HepG2 (cell line): Measurements from ENCODE around the gene MED9. TPM values are rescaled to one million over a fixed set of nuclear protein-coding genes. Genes with fewer than 3 reads are reported as not detected.

Experiments
- ADNP ChIP-seq: sonication (generic); formaldehyde crosslinking; IDR thresholded peaks from 2 replicates; pipeline ENCODE4 v1.4.0; 2020; ENCODE audit warnings: missing genetic modification reagents
- FOSL2 ChIP-seq: sonication (generic); formaldehyde crosslinking; IDR thresholded peaks from 2 replicates; pipeline ENCODE4 v1.4.0; 2020; ENCODE audit warnings: missing genetic modification reagents
- HNRNPLL ChIP-seq: fragments of 200-400 bp; formaldehyde crosslinking; IDR thresholded peaks from 2 replicates; pipeline ENCODE4 v1.6.1; 2017; ENCODE audit warnings: mild to moderate bottlenecking, low read depth, low read length; ENCODE audit not compliant: poor library complexity, severe bottlenecking
- KAT7 ChIP-seq: IDR thresholded peaks from 2 replicates; pipeline ENCODE4 v1.6.1; 2018; ENCODE audit warnings: borderline replicate concordance, missing compliant biosample characterization
- NBN ChIP-seq: fragments of 450-650 bp; conservative IDR thresholded peaks from 2 replicates; pipeline ENCODE4 v1.6.1; 2017
- PHF21A ChIP-seq: sonication (generic); formaldehyde crosslinking; IDR thresholded peaks from 2 replicates; pipeline ENCODE4 v1.5.0; 2020; ENCODE audit warnings: mild to moderate bottlenecking, missing genetic modification reagents
- RAD21 ChIP-seq: fragments of 450-650 bp; formaldehyde crosslinking; IDR thresholded peaks from 2 replicates; pipeline ENCODE4 v1.5.0; 2020; ENCODE audit warnings: mild to moderate bottlenecking
- RARG ChIP-seq: sonication (generic); formaldehyde crosslinking; IDR thresholded peaks from 2 replicates; pipeline ENCODE4 v1.4.0; 2020; ENCODE audit warnings: low read depth, mild to moderate bottlenecking, missing genetic modification reagents
- SETDB1 ChIP-seq: sonication (generic); formaldehyde crosslinking; IDR thresholded peaks from 2 replicates; pipeline ENCODE4 v1.5.1; 2020; ENCODE audit warnings: missing genetic modification reagents, mild to moderate bottlenecking, borderline replicate concordance
- SRF ChIP-seq: IDR thresholded peaks from 2 replicates; pipeline ENCODE4 v1.6.1; 2011; ENCODE audit warnings: mild to moderate bottlenecking, low read depth, low read length, moderate library complexity
- U2AF1 ChIP-seq: fragments of 200-400 bp; formaldehyde crosslinking; optimal IDR thresholded peaks from 2 replicates; pipeline ENCODE3; 2017; ENCODE audit warnings: mild to moderate bottlenecking, low read depth, low read length
- ZFP90 ChIP-seq: sonication (generic); formaldehyde crosslinking; IDR thresholded peaks from 2 replicates; pipeline ENCODE4 v1.8.0; 2022; ENCODE audit warnings: missing genetic modification reagents, mild to moderate bottlenecking, inconsistent platforms, borderline replicate concordance
- polyA plus RNA-seq, 8 experiments: library from polyadenylated mRNA; depleted of rRNA in 3 of 8; stranded (reverse) in 7 of 8; unstranded in 1 of 8; fragments of >200 nt; fragmentation: Illumina TruSeq in 4 of 8; extraction: Trizol in 4 of 8; gene quantifications; 2 replicates each; pipeline versions ENCODE4 v1.2.1 to v1.2.3, GENCODE V29; 2011 to 2016; ENCODE audit warnings: low read depth in 4 of 8, missing spikeins in 1 of 8, mixed read lengths in 1 of 8; ENCODE audit not compliant: insufficient read depth in 1 of 8
- total RNA-seq, 5 experiments: library from RNA; depleted of rRNA; stranded (reverse); fragments of >200 nt; fragmentation: Illumina TruSeq; extraction: Trizol; gene quantifications; 2 replicates each; pipeline ENCODE4 v1.2.3, GENCODE V29; 2016; ENCODE audit warnings: low read depth in 1 of 5
- TF ChIP-seq, protein P1 (sequence below): sonication (generic); formaldehyde crosslinking; IDR thresholded peaks from 2 replicates; pipeline ENCODE4 v1.4.0; 2020; ENCODE audit warnings: missing genetic modification reagents, mild to moderate bottlenecking, borderline replicate concordance
- TF ChIP-seq, protein P2 (sequence below): sonication (generic); formaldehyde crosslinking; IDR thresholded peaks from 2 replicates; pipeline ENCODE4 v1.8.0; 2023; ENCODE audit warnings: mild to moderate bottlenecking, missing genetic modification reagents
- TF ChIP-seq, protein P3 (sequence below): sonication (generic); formaldehyde crosslinking; IDR thresholded peaks from 2 replicates; pipeline ENCODE4 v1.4.0; 2020; ENCODE audit warnings: mild to moderate bottlenecking, low read depth, missing genetic modification reagents
- TF ChIP-seq, protein P4 (sequence below): sonication (generic); formaldehyde crosslinking; IDR thresholded peaks from one replicate; pipeline ENCODE4 v1.5.1; 2020; ENCODE audit warnings: mild to moderate bottlenecking, missing genetic modification reagents; ENCODE audit errors: not compliant biosample characterization

The MED9 gene
- total and polyA plus RNA-seq, 2 of the 13 experiments (the other 11 are each of a cell fraction or from before 2014, with no cell fraction given), result 11.9 to 15.1 TPM

DNA sequence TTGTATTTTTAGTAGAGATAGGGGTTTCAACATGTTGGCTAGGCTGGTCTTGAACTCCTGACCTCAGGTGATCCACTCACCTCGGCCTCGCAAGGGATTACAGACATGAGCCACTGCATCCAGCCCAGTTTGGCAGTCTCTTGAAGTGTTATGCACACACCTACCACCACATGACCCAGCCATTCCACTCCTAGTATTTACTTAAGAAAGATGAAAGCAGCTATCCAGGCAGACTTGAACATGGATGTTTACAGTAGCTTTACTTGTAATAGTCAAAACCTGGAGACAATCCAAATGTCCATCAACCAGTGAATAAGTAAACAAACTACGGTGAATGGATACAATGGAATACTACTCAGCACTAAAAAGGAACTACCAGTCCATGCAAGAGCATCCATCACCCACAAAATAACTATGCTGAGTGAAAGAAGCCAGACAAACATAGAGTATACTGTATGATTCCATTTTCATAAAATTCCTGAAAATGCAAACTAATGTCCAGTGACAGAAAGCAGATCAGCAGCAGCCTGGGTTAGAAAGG lies 57.2 kb downstream of the MED9 start (continued):
- no peak for TF ChIP-seq SETDB1 (CRISPR knock-in tag)
- TF ChIP-seq SRF, result no peak
- no peak for TF ChIP-seq KAT7 (CRISPR knock-in tag)
- no peak for TF ChIP-seq U2AF1
- TF ChIP-seq NBN, result no peak
- peak; percentile 84 for TF ChIP-seq FOSL2 (CRISPR knock-in tag)
- TF ChIP-seq, protein P1, sequence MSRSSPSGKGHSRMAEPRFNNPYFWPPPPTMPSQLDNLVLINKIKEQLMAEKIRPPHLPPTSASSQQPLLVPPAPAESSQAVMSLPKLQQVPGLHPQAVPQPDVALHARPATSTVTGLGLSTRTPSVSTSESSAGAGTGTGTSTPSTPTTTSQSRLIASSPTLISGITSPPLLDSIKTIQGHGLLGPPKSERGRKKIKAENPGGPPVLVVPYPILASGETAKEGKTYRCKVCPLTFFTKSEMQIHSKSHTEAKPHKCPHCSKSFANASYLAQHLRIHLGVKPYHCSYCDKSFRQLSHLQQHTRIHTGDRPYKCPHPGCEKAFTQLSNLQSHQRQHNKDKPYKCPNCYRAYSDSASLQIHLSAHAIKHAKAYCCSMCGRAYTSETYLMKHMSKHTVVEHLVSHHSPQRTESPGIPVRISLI (CRISPR knock-in tag), result peak; percentile 73; the same call in 1 of the 2 replicates
- peak; percentile 95 for TF ChIP-seq PHF21A (CRISPR knock-in tag)
- TF ChIP-seq, protein P2, sequence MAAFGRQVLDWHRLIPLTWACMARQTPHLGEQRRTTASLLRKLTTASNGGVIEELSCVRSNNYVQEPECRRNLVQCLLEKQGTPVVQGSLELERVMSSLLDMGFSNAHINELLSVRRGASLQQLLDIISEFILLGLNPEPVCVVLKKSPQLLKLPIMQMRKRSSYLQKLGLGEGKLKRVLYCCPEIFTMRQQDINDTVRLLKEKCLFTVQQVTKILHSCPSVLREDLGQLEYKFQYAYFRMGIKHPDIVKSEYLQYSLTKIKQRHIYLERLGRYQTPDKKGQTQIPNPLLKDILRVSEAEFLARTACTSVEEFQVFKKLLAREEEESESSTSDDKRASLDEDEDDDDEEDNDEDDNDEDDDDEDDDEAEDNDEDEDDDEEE (CRISPR knock-in tag), result no peak
- TF ChIP-seq, protein P3, sequence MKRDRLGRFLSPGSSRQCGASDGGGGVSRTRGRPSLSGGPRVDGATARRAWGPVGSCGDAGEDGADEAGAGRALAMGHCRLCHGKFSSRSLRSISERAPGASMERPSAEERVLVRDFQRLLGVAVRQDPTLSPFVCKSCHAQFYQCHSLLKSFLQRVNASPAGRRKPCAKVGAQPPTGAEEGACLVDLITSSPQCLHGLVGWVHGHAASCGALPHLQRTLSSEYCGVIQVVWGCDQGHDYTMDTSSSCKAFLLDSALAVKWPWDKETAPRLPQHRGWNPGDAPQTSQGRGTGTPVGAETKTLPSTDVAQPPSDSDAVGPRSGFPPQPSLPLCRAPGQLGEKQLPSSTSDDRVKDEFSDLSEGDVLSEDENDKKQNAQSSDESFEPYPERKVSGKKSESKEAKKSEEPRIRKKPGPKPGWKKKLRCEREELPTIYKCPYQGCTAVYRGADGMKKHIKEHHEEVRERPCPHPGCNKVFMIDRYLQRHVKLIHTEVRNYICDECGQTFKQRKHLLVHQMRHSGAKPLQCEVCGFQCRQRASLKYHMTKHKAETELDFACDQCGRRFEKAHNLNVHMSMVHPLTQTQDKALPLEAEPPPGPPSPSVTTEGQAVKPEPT, result no peak
- 0 out of 2 replicates have a peak, but pooled peaks have one; percentile 56 for TF ChIP-seq ZFP90 (CRISPR knock-in tag)
- peak; percentile 23; the same call in 1 of the 2 replicates for TF ChIP-seq RAD21
- TF ChIP-seq, protein P4, sequence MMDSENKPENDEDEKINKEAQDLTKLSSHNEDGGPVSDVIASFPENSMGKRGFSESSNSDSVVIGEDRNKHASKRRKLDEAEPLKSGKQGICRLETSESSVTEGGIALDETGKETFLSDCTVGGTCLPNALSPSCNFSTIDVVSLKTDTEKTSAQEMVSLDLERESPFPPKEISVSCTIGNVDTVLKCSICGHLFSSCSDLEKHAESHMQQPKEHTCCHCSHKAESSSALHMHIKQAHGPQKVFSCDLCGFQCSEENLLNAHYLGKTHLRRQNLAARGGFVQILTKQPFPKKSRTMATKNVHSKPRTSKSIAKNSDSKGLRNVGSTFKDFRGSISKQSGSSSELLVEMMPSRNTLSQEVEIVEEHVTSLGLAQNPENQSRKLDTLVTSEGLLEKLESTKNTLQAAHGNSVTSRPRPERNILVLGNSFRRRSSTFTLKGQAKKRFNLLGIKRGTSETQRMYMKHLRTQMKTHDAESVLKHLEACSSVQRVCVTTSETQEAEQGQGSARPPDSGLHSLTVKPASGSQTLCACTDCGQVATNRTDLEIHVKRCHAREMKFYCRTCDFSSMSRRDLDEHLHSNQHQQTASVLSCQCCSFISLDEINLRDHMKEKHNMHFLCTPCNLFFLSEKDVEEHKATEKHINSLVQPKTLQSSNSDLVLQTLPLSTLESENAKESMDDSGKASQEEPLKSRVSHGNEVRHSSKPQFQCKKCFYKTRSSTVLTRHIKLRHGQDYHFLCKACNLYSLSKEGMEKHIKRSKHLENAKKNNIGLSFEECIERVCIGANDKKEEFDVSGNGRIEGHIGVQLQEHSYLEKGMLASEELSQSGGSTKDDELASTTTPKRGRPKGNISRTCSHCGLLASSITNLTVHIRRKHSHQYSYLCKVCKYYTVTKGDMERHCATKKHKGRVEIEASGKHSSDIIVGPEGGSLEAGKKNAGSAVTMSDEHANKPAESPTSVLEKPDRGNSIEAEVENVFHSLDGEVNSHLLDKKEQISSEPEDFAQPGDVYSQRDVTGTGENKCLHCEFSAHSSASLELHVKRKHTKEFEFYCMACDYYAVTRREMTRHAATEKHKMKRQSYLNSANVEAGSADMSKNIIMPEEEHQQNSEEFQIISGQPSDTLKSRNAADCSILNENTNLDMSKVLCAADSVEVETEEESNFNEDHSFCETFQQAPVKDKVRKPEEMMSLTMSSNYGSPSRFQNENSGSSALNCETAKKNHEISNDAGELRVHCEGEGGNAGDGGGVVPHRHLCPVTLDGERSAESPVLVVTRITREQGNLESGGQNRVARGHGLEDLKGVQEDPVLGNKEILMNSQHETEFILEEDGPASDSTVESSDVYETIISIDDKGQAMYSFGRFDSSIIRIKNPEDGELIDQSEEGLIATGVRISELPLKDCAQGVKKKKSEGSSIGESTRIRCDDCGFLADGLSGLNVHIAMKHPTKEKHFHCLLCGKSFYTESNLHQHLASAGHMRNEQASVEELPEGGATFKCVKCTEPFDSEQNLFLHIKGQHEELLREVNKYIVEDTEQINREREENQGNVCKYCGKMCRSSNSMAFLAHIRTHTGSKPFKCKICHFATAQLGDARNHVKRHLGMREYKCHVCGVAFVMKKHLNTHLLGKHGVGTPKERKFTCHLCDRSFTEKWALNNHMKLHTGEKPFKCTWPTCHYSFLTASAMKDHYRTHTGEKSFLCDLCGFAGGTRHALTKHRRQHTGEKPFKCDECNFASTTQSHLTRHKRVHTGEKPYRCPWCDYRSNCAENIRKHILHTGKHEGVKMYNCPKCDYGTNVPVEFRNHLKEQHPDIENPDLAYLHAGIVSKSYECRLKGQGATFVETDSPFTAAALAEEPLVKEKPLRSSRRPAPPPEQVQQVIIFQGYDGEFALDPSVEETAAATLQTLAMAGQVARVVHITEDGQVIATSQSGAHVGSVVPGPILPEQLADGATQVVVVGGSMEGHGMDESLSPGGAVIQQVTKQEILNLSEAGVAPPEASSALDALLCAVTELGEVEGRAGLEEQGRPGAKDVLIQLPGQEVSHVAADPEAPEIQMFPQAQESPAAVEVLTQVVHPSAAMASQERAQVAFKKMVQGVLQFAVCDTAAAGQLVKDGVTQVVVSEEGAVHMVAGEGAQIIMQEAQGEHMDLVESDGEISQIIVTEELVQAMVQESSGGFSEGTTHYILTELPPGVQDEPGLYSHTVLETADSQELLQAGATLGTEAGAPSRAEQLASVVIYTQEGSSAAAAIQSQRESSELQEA (CRISPR knock-in tag), result no peak
- TF ChIP-seq ADNP (CRISPR knock-in tag), result no peak; the same call in 1 of the 2 replicates
- TF ChIP-seq RARG (CRISPR knock-in tag), result no peak
- no peak for TF ChIP-seq HNRNPLL
